Pons (tissue), 1 donor: ENCODE data around the gene CLDN6.

ENCODE experiments used
- DNase-seq: peaks from one replicate; pipeline ENCODE4 v3.0.0-alpha.2; 2016; ENCODE audit warnings: low spot score

The CLDN6 gene

DNA sequence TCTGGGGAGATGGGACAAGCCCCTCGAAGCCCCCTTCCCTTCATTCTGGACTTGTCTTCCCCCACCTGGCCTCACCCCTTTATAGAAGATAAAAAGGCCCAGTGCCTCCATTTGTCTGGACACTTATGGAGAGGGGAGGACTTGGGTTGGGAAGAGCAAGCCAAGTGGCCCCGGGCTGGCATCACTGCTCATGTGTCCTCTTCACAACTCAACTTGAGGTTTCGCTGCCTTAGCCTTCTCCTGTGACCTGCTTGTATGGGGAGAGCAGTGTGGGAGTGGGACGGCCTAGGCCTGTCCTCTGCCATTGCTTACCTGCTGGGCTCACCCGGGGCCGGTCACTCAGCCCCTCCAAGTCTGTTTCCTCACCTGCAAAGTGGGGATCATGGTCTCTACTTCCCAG, 47.4 kb downstream of the CLDN6 start:
- no peak for DNase-seq

GRCh38 chr16:2969545-2970521, 48.1 kb downstream of the CLDN6 start:
- DNase-seq = peak; percentile 65

DNA sequence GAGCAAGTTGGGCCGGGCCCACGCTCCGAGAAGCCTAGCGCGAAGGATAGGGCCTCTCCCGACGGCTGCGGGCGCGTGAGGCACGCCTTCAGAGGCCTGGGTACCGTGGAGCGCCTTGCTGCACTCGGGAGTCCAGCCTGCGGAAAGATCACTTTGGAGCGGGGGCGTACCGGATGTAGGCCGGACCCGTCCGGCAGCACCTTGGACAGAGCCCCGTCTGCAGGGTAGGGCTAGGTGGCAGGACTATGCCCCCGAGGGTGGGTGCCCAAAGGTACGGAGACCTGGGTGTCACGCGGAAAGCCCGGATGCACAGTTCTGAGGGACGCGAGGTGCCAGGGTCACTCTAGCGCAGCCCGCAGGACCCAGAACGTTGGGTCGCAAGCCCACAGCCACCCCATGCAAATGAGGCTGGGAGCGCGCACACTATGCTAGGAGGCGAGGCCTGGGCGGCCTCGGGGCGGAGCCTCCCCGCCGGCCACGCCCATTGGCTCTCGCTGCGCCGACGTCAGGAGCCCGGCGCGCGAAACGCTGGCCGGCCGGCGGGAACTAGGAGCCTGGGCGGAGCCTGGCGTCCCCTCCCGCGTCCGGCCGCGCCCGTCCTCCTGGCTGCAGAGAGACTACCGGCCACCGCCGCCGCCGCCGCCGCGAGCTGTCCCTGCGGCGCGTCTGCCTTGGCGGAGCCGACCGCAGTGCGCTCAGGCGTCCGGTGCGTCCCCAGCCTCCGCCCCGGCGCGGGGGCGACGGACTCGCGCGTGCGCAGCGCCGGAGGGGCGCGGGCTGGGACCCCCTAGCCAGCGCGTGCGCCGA, 49.0 kb downstream of the CLDN6 start, which contains the start of gene PAQR4:
PAQR4 (plus strand) TSS at position 611 of the 807 bp plus-strand sequence. CDS start 327 bp downstream, outside the sequence.
- peak; percentile 91 for DNase-seq

GRCh38 chr16:2968368-2968737, 49.6 kb downstream of the CLDN6 start:
- no peak for DNase-seq

GRCh38 chr16:2967721-2968161, 50.2 kb downstream of the CLDN6 start:
- no peak for DNase-seq

GRCh38 chr16:2967211-2967631, 50.8 kb downstream of the CLDN6 start:
- DNase-seq = no peak

DNA sequence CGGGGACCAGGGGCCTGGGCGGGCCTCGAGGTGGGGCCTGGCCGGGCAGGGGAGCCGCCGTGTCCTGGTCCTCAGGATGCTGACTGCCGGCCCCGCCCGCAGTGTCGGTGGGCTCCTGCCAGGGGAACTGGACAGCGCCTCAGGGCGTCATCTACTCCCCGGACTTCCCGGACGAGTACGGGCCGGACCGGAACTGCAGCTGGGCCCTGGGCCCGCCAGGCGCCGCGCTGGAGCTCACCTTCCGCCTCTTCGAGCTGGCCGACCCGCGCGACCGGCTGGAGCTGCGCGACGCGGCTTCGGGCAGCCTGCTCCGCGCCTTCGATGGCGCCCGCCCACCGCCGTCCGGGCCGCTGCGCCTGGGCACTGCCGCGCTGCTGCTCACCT, 51.2 kb downstream of the CLDN6 start:
- no peak for DNase-seq

- no peak for DNase-seq
Observed at GRCh38 chr16:2966043-2966807, 51.8 kb downstream of the CLDN6 start.
